ENCODE data around the gene PKN1. TPM values are rescaled to one million over a fixed set of nuclear protein-coding genes. Genes with fewer than 3 reads are reported as not detected.

The PKN1 gene

Small RNA genes lying within 50 kb of the gene (small RNA-seq; reads per million reads assigned to genes)
- not detected for gene SNRPGP15 (ENCODE audit: insufficient read depth)
